Mesenteric fat pad (tissue), 1 donor: Measurements from ENCODE around the gene SH3YL1. TPM values are rescaled to one million over a fixed set of nuclear protein-coding genes. Genes with fewer than 3 reads are reported as not detected.

Experiments used
- DNase-seq: peaks from one replicate; pipeline ENCODE4 v3.0.0-alpha.2; 2020; ENCODE audit warnings: low spot score
- total RNA-seq: library from RNA; stranded (reverse); fragmentation: NEBNext Ultra II Directional; extraction: Animal tissue kit (Norgen Biotek cat#: 25700); gene quantifications from one replicate; pipeline ENCODE4 v1.2.1, GENCODE V29; 2021
- donor health status: DM: yes; HTN: yes; CAD: no.

The SH3YL1 gene
- total RNA-seq, 1 donor from 2014 or later = 16.7 TPM

DNA sequence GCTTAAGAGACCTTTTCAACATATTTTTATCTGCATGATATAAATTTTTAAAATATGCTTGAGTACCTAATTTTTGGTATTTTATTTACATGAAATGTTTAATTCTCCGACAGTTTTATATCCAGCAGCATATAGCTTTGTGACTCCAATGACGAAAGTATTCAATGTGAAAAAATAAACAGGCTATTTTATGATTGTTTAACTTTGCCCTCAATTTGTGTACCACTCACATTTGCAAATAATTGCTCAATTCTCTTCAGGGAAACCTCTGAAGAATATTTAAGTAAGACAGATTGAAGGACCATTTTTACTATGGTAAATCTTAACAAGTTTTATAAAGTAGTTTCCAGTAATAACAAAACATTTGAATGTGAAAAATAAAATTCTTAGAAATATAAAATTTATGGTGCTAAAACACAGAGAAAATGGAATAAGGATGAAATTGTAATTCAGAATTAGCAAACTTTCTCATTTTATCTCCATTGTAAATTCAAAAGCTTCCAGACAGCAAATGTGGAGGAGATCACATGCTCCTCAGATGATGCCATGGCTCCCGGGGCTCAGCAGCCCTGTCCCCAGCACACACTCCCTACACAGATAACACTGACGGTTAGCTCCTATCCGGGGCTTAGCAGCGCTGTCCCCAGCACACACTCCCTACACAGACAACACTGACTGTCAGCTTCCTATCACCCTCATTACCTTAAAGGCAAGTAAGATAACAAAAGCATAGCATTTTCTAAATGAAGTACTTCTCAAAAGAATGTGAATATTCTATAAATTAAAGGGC is 39.7 kb downstream of the SH3YL1 start:
- no peak for DNase-seq

DNA sequence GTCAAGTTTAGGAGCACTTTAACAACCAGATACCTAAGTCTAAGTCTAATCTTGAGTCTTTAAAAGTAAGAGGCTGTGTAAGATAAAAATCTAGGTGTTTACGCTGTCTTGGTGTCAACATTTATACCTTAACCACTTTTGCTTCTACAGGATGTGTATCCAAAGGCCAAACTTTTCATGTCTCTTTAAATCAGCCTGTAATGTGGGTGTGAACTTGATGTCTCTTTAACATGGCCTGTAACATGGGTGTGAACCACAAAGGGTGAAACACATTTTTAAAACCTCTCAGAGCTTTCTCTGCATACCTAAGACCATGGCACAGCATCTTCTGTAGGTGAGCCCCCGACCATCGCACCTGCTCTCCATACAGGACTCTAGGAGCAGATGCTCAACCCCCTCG is 40.4 kb downstream of the SH3YL1 start:
- no peak for DNase-seq

DNA sequence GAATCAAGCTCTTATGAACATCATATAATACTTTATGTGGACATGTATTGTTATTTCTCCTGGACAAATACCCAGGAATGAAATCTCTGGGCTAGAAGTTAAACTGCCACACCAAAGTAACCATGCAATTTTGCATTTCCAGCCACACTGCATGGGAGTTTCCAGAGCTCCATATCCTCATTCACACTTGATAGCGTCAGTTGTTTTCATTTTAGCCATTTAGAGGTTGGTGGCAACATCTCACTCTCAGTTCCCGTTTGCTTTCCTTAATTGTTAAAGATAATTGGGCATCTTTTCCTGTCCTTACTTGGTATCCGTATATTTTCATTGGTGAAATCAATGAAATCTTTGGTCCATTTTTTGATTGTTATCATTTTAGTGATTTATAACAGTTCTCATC is 47.8 kb downstream of the SH3YL1 start:
- DNase-seq = no peak

DNA sequence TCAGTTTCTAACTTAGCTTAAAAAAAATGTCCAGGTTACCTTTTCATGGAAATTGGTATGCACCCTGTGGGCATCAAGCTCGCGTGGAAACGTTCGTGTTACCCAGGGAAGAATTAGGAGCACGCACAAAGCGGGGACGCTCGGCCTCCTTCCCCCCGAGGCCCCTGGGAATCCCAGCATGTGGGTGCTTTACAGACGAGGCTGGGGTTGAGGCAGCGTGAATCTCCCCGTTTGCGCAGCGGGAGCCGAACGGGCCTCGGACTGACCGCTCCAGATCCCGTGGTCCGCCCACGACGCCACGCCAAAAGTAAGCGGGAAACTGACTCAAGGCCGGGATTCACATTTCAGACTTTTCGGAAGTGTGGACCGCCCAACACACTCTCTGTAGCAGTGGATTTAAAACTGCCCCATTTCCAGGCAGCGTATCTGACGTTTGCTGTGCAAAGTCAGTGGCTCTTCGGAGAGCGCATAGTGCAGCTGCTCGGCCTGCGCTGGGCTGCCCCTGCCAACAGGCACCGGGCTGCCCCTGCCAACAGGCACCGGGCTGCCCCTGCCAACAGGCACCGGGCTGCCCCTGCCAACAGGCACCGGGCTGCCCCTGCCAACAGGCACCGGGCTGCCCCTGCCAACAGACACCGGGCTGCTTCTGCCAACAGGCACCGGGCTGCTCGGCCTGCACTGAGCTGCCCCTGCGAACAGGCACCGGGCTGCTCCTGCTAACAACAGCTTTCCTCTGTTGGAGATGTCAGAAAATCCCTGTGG is 49.7 kb downstream of the SH3YL1 start:
- DNase-seq = no peak

DNA sequence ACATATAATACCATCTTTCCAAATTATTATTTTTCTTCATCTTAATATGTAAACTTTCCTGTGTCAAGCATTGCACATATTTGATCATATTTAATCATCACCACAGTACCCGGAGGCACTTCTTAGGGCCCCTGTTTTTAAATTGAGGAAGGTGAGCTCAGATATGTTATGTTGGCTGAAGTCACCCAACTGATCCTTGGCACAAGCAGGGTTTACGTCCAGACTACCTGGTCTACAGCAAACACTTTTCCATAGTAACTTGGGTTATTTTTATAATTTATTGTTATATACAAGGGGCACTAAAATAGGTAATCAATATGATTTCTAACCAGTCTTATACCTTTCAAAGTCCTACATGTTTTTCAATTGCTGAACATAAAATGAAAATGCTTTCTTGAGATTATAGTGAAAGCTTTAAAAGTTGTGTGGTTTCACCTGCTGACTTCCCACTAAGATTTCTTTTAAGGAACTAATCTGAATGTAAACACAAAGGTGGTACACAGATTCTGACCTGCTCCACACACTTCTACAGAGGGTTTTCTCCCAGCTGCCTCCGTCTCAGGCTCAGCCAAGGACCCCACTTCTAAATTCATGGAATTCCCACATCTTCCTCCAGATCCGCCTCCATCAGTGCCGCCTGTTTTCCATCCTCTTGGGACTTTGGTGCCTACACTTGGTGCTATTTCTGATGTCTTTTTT is 52.2 kb downstream of the SH3YL1 start:
- no peak for DNase-seq

DNA sequence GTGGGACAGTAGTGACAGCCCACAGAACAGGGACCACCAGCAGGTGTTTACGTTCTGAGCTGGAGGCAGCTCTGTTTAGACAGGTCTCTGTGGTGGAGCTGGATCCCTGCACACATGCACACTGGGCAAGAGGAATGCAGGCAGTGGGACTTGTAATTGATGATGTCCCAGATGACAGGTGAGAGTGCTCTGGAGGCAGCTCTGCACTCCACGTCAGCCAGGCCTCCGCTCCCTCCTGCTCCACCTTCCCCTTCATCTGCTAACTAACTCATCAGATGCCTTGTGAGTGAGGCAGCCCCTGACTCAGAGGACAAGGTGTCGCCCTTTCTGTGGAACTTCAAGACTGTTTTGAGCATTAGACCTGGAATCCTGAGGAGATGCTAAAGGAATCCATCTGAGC is 53.2 kb downstream of the SH3YL1 start:
- DNase-seq = no peak

DNA sequence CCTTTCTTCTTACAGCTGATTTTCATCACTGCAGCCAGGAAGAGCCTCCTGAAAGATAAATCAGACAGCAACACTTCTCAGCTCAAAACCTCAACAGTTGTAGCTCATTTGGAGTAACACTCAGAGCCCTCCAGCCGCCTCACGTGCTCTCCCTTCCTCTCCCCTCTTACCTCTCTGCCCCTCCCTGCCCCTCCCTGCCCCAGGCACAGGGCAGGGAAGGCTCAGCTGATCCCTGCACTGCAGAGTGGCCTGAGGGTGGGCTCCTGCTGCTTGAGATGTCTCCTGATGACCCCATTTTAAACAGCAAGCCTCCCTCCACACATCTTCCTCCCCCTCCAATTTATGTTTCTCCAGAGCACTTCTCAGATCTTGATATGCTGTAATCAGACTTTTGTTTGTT is 54.4 kb downstream of the SH3YL1 start:
- no peak for DNase-seq

DNA sequence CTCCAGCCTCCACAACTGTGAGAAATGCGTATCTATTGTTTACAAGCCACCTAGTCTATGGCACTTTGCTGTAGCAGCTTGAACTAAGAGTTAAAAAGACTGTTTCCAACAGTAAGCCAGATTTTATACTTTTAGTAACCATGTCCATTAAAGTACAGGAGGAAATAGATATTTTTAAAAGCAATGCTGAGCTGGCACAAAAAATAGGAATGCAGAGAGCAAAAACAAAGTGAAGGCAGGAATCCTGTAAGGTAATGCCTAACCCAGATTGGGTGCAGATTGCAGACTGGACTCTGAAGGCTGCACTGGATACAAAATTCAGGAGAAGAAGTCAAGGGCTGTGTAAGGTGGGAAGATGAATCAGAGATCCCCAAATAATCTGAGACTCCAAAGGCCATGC is 55.5 kb downstream of the SH3YL1 start:
- no peak for DNase-seq

DNA sequence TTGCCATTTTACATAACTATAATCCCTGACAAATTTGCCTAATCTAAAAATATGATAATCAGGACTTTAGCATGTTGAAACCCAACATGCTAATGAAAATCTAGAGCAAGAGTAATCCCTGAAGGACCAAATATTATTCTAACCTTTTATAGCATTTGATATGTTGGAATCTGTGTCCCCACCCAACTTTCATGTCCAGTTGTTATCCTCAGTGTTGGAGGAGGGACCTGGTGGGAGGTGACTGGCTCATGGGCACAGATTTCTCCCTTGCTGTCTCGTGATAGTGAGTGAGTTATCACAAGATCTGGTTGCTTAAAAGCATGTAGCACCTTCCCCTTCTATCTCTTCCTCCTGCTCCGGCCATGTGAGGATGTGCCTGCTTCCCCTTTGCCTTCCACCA is 59.8 kb downstream of the SH3YL1 start:
- no peak for DNase-seq

DNA sequence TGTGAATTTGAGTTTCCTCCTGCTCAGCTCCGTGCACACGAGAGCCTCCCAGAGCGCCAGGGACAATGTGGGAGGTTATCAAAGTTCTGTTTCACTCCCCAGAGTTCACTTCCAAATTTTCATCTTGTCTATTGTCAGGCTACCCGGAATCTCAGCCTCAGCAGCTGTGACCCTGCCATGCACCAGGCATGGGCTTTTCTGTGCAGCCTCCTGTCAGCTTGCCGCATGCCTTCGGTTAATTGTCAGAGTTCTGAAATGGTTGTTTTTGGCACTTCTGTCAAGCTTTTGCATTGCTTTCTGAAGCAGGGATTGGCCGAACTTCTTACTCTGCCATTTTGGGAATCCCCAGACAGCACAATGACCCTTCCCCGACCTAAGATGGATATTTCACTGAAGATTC is 60.4 kb downstream of the SH3YL1 start:
- no peak for DNase-seq

DNA sequence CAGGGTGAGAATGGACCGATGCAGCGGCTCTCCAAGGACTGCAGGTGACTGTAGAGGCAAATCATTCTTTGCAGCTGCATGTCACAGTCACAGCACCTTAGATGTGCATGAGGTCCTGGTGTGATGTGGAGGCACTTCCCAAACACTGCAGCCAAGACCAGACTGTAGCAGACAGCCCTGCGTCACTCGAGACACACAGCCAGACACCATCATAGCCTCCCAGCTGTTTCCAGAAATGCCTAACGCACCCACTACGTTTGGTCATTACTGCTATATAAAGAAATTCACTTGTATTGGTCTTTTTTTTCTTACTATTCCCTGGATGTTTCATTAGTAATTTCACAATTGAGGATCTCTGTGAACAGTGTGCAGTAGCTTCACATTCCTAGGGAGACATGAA is 60.9 kb downstream of the SH3YL1 start:
- DNase-seq = no peak

DNA sequence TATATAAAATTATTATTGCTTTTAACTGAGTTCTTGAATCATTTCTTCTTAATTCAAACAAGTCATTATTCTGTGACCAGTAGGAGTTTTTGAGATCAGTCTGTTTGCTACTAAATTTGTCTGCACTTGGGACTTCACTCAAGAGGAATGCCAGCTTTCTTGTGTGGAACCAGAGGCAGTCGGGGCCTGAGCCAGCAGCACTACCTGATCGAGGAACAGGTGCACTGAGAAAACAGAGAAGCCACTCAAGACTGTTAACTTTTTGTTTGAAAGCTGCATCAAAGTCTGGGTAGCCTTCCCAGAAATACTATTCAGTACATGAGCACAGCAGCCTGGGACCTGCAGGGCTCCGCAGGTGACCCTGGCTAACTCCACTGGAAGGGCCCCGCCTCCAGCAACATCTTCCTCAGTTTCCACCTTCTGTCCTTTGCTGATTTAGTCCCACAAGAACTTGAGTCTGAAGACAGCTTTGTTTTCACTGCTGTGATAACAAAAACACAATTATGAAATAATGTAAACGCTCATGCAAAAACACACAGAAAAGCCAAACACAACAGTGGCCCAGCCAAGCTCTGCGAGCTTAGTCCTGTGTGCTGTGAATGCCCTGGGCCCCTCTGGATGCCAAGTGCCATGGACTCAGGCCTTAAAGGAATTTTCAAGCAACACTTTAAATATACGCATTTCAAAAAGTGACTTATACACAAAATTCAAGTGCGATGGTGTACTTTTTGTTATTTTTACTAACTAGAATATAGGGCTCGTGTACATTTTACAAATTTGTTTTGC is 62.0 kb downstream of the SH3YL1 start:
- no peak for DNase-seq

DNA sequence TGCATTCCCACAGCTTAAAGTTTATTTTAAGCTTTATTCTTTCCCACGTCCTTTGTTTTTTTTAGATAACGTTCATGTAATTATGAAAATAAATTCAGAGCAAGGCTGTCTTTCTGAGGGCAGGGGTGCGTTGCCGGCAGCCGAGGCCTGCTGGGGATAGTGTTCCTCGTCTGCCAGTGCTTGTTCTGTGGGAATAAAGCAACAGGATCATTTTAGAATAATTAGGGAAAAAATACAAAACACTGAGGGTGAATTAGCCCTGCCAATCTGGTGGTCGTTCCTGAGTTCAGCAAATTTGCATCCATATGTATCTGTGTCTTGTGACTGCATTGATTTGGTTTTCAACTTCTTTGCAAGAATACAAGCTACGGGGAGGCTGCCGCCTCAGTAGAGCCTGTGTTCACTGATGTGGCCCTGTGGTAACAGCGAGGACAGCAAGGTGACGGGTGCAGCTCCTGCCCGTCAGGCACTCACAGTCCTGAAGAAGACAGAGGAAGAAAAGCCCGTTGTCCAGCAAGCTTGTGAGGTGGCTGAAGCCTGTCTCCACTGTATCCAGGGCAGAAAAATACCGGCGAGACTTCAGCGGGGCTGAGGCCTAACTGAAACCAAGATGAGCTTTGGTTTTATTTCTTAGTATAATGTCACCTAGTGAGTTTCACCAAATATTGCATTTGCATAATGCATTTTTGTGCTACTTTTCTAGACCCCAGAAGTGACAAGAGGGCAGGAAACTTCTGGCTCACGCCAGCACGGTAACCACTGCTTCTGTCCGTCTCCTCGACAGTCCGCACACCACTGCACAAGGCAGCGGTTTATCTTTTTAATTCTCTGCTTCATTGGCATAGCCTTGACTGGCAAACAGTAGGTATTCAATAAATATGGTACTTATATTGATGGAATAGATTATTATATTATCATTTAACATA is 64.5 kb downstream of the SH3YL1 start:
- no peak for DNase-seq

DNA sequence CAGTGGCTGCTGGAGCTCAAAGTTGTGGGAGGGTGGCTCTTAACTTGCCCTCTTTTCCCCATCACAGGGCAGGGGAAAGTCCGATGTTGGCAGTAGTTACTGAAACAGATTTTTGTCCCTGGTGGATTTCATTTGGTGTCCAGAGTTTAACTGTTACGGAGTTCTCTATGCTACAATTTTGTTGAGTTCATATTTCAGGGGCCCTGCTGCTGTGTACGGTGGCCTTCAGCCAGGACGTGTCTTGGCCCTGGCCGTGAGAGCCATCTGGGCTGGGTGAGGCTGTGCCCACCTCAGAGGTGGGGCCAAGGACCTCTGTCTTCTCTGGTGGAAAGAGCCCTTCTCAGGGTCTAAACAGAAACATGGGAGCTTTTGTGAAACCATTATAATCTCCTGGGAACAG is 67.4 kb downstream of the SH3YL1 start:
- no peak for DNase-seq

DNA sequence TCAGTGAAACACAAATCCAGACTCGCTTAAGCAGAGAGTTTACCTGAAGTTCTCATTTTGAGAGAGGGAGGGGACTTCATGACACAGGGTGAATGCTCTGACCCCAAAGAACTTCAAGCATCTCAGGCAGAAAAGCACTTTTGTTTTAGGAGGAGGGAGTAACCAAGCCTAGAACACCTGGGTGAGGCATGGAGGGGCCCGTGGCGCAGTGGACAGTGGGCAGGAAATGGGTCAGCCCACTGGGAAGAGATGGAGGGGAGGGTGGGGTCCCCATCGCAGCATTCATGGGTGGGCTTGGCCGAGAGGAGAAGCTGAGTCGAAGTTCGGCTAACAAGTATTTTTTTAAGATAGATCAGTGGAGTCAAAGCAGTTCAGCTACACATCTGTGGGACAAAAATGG is 67.9 kb downstream of the SH3YL1 start:
- DNase-seq = no peak

DNA sequence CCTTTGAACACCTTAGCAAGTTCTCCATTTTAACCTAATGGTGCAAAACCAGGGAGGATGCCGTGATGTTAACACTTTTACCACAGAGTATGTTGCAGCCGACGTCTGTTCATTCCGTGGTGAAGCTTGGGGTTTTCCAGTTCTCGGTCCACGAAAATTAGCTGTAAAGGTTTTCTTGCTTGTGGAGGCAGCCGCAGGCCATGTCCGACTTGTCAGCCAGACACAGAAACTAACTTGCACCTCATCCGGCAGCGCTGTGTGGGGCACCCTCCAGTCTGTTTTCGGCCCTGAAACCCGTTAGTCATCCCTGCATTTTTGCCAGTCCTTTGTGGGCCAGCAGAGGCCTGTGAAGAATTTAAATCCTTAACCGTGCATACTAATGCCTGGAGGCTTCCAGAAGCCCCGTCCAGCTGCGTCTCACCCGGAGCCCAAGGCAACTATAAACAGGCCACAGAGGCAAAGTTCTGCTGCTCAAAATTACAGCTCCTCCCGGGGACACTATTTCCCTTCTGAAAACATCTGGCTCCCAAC is 70.6 kb downstream of the SH3YL1 start:
- no peak for DNase-seq

DNA sequence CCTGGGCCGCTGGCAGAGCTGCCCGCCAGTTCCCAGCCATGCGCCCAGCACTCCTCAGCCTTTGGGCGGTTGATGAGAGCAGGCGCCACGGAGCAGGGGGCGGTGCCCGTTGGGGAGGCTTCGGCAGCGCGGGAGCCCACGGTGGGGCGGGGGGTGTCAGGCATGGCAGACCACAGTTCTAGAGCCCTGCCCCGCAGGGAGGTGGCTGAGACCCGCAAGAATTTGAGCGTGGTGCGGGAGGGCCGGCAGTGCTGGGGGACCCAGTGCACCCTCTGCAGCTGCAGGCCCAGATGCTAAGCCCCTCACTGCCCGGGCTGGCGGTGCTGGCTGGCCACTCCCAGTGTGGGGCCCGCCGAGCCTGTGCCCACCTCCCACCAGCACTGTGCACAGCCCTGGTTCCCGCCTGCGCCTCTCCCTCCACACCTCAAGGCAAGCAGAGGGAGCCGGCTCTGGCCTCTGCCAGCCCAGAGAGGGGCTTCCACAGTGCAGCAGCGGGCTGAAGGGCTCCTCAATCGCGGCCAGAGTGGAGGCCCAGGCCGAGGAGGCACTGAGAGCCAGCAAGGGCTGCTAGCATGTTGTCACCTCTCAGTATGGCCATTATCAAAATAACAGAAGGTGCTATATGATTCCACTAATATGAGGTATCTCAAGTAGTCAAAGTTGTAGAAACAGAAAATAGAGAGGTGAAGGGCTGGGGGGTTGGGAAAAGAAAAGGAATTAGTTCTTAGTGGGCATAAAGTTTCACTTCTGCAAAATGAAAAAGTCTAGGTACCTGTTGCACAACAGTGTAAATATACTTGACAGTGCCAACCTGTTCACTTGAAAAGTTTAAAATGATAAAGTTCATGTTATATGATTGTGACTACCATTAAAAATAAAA is 72.3 kb downstream of the SH3YL1 start:
- no peak for DNase-seq

DNA sequence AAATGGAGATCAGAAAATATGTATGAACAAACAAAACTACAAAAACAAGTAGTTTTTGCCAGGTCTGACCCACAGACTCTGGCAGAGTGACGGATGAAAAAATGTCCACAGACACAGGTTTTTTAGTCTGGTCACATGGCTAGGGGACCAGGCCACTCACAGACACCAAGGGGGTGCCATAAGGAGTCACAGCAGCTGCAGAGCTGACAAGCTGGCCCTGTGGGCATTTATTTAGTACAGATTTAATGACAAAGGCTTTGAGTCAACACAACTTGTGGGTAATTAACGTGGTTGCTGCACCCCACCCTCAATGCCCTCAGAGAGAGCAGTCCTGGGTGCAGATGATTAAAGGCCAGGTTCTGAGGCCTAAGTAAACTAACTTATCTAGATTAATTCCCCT is 76.0 kb downstream of the SH3YL1 start:
- DNase-seq = no peak

DNA sequence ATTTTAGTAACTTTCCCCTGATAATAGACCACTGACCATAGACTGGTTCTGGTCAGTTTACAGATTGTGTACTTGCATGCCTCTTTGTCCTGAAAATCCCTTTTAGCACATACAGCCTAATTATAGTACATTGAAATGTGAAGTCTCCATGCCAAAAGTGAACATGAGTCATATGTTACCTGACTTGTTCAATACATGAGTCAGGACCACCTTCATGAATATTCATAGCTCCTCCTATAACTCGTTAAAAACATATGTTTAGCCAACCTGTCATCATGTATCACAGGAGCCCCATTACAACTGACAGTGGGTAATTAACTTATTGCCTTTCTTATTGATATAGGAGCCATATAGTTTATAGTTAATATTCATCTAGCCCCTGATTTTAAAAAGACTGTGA is 78.6 kb downstream of the SH3YL1 start:
- no peak for DNase-seq
